ENCODE results near the gene SH3D21. TPM values are rescaled to one million over a fixed set of nuclear protein-coding genes. Genes with fewer than 3 reads are reported as not detected.

SH3D21 gene
- total RNA-seq, 1 experiment from 2014 or later, result 18.3 TPM

- Histone ChIP-seq H4K91ac (ENCODE audit: insufficient read length, low read depth, low read length) (no peak overlapping the region), H2BK12ac (ENCODE audit: insufficient read length, low read depth, low read length) (no peak overlapping the region), H3K27me3 (ENCODE audit: insufficient read depth, low read length) (no peaks in the 10 kb centered on the region), H3T11ph (ENCODE audit: low read length) (no peak overlapping the region), H3K79me2 (ENCODE audit: insufficient read depth, low read length) (no peaks in the 10 kb centered on the region), H2BK120ac (ENCODE audit: low read depth, low read length, poor library complexity, severe bottlenecking) (no peak overlapping the region), H2AK5ac (ENCODE audit: insufficient read length, low read length) (no peak overlapping the region), H3K23me2 (ENCODE audit: insufficient read length, low read depth, low read length, poor library complexity, severe bottlenecking) (no peaks in the 10 kb centered on the region), H3K4me1 (ENCODE audit: insufficient read depth, low read length) (0 out of 2 replicates have a peak, but pooled peaks cover 2% of the 10 kb centered on the region), H3K18ac (ENCODE audit: insufficient read length, low read depth, low read length) (no peak overlapping the region), H2BK20ac (ENCODE audit: low read depth, low read length, poor library complexity, severe bottlenecking) (no peak overlapping the region), H2BK5ac (ENCODE audit: insufficient read length, low read length) (no peak overlapping the region), H2BK15ac (ENCODE audit: low read depth, low read length) (no peak overlapping the region), H3K4ac (ENCODE audit: low read depth, low read length) (no peak overlapping the region), H2AFZ (ENCODE audit: low read length) (no peak overlapping the region), H3K79me1 (ENCODE audit: insufficient read depth, low read depth, low read length, poor library complexity, severe bottlenecking) (no peaks in the 10 kb centered on the region), H3K4me2 (ENCODE audit: insufficient read depth, insufficient read length, low read length) (no peak overlapping the region), H4K5ac (ENCODE audit: insufficient read length, low read depth, low read length) (no peak overlapping the region), H4K8ac (replicated peaks; ENCODE audit: insufficient read length, low read depth, low read length) (no peak overlapping the region), H3K56ac (ENCODE audit: insufficient read length, low read depth, low read length) (no peak overlapping the region), H3K9me3 (ENCODE audit: control insufficient read depth, low read depth, low read length) (no peaks in the 10 kb centered on the region), H3K27ac (ENCODE audit: insufficient read length, low read depth, low read length) (no peak overlapping the region), H3K14ac (ENCODE audit: insufficient read depth, low read length) (no peak overlapping the region), H3K23ac (ENCODE audit: insufficient read length, low read depth, low read length) (no peak overlapping the region), H3K9ac (ENCODE audit: extremely low read depth, insufficient read length, low read length) (no peak overlapping the region), H4K20me1 (ENCODE audit: control insufficient read depth, insufficient read depth, insufficient read length) (no peaks in the 10 kb centered on the region)
- peaks cover 20 to 53% (median 35%) of the 10 kb centered on the region in 3 experiments; a peak in 6 of 7 replicates for H3K36me3 Mint-ChIP-seq (ENCODE audit: insufficient read depth in 1 of 3, low read depth in 3 of 3)
- no peak for TF ChIP-seq CTCF (conservative IDR thresholded peaks at IDR 0.05)
- peak overlapping the region in 1 of 3 experiments; percentile 74; a peak in 1 of 7 replicates for H3K27ac Mint-ChIP-seq
- DNase-seq, result no peak
- H3K4me3 Mint-ChIP-seq, result no peak overlapping the region
- peaks cover 7 to 11% of the 10 kb centered on the region in 2 experiments for H3K4me1 Mint-ChIP-seq
- no peaks in the 10 kb centered on the region for H3K9me3 Mint-ChIP-seq
- WGBS (ENCODE audit: extremely low coverage, insufficient read length, low lambda C conversion rate), result no CpG with 5 or more reads among the region's 11 CpGs
- H3K27me3 Mint-ChIP-seq (ENCODE audit: low read depth), result no peaks in the 10 kb centered on the region
Observed at GRCh38 chr1:36354486-36354885, 48.3 kb downstream of the SH3D21 start.

All from H9 (cell line).